Measurements from ENCODE around the gene PTCD1. TPM values are rescaled to one million over a fixed set of nuclear protein-coding genes. Genes with fewer than 3 reads are reported as not detected.
A peak's percentile ranks its signal among the peaks of the same experiment; 100 is the strongest.
"Not testable (repeated sequence)": the region's sequence is repeated elsewhere in the genome, so short reads cannot be mapped to it uniquely, and the experiment has no call there.

Gene PTCD1
- total RNA-seq, 1 donor from 2014 or later = 2.6 TPM

DNA sequence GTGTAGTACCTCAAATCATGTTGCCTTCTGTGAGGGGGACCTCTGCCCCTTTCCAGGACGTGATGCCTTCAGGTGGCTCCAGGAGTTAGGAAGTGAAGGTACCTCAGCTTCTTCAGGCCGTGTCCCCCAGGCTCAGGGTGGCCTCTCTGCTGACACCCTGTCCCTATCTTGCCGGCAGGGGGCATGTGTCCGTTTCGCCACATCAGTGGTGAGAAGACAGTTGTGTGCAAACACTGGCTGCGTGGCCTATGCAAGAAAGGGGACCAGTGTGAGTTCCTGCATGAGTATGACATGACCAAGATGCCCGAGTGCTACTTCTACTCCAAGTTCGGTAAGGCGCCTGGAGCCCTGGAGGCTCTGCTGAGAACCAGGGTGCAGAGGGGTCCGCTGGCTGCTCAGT is 9.3 kb upstream of the PTCD1 start:
- TF ChIP-seq, protein P1, sequence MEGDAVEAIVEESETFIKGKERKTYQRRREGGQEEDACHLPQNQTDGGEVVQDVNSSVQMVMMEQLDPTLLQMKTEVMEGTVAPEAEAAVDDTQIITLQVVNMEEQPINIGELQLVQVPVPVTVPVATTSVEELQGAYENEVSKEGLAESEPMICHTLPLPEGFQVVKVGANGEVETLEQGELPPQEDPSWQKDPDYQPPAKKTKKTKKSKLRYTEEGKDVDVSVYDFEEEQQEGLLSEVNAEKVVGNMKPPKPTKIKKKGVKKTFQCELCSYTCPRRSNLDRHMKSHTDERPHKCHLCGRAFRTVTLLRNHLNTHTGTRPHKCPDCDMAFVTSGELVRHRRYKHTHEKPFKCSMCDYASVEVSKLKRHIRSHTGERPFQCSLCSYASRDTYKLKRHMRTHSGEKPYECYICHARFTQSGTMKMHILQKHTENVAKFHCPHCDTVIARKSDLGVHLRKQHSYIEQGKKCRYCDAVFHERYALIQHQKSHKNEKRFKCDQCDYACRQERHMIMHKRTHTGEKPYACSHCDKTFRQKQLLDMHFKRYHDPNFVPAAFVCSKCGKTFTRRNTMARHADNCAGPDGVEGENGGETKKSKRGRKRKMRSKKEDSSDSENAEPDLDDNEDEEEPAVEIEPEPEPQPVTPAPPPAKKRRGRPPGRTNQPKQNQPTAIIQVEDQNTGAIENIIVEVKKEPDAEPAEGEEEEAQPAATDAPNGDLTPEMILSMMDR (IDR thresholded peaks at IDR 0.05) = no peak
- H3K27ac ChIP-seq = no peak overlapping the region
- H3K36me3 ChIP-seq = peaks cover 61 to 76% of the 10 kb centered on the region in 2 donors
- H3K27me3 ChIP-seq = no peaks in the 10 kb centered on the region
- DNase-seq (ENCODE audit: low spot score in 2 of 2) = no peak
- no peak overlapping the region for H3K4me3 ChIP-seq
- H3K9me3 ChIP-seq = no peaks in the 10 kb centered on the region
- H3K4me1 ChIP-seq = no peaks in the 10 kb centered on the region
- intact Hi-C loops (cut with DNase I) = no loop called here

DNA sequence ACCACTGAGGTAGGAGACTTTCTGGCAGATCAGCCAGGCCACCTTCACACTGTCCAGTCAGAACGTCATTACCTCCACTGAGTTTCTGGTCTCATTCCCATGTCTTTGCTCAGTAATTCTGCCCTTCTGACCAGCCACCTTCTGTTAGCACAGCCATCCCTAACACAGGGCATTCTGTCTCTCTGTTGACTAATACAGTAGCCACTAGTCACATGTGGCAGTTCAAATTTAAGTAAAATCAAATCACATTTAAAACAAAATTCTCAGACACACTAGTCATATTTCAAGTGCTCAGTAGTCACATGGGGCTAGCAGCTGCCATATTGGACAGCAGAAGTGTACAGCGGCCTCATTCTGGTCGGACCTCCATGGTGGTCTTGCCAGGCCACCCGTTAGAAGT is 7.5 kb upstream of the PTCD1 start:
- Histone ChIP-seq H3K27me3 (no peaks in the 10 kb centered on the region), H3K4me1 (peaks cover 0 to 9% of the 10 kb centered on the region in 2 donors), H3K4me3 (no peak overlapping the region), H3K27ac (no peak overlapping the region), H3K9me3 (no peaks in the 10 kb centered on the region), H3K36me3 (peaks cover 55 to 63% of the 10 kb centered on the region in 2 donors)
- TF ChIP-seq, protein P1 (IDR thresholded peaks at IDR 0.05) = no peak
- no peak for DNase-seq (ENCODE audit: low spot score in 2 of 2)
- intact Hi-C loops (cut with DNase I) = no loop called here

DNA sequence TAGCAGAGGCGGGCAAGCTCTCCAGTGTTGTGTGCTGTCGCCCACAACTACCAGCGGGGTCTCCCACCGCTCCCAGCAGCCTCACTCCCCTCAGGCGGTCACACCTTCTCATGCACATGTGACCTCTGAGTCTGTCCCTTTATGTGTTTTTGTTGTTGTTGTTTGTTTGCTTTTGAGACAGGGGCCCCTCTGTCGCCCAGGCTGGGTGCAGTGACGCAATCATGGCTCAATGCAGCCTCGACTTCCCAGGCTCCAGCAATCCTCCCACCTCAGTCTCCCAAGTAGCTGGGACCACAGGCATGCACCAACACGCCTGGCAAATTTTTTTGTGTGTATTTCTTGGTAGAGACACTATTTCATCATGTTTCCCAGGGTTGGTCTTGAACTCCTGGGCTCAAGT is 1.6 kb upstream of the PTCD1 start:
- no peak for DNase-seq (ENCODE audit: low spot score in 2 of 2)
- TF ChIP-seq, protein P1 (IDR thresholded peaks at IDR 0.05) = no peak
- Histone ChIP-seq H3K9me3 (no peaks in the 10 kb centered on the region), H3K27ac (peak overlapping the region in 1 of 2 donors; percentile 85), H3K36me3 (peaks cover 5 to 12% of the 10 kb centered on the region in 2 donors), H3K27me3 (no peaks in the 10 kb centered on the region), H3K4me3 (peak overlapping the region; percentile 80 to 91), H3K4me1 (peaks cover 5 to 22% of the 10 kb centered on the region in 2 donors)
- intact Hi-C loops (cut with DNase I) = no loop called here

DNA sequence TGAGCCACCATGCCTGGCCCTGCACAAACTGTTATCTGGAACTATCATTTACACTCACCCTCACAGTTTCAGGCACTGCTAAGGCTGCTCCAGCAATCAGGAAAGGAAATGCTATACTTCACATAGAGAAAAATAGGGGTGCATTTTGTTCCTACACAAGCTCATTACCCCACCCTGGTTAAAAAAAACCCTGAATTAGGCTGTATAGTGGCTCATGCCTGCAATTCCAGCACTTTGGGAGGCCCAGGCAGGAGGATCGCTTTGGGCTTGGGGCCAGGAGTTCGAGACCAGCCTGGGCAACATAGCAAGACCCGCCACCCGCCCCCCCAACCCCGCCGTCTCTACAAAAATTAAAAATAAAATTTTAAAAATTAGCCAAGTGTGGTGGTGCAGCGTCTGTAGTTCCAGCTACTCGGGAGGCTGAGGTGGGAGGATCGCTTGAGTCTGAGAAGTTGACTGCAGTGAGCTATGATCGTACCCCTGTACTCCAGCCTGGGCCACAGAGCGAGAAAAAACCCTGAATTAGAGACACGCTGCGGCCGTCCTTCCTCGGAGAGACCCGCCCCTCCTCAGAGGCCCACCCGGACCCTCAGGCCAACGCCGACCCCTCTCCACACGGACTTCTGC is 539 bp downstream of the PTCD1 start:
- peak overlapping the region; percentile 80 to 91 for H3K4me3 ChIP-seq
- peaks cover 5 to 22% of the 10 kb centered on the region in 2 donors for H3K4me1 ChIP-seq
- H3K36me3 ChIP-seq = peaks cover 8 to 17% of the 10 kb centered on the region in 2 donors
- H3K9me3 ChIP-seq = no peaks in the 10 kb centered on the region
- DNase-seq (ENCODE audit: low spot score in 2 of 2) = no peak
- peak overlapping the region; percentile 85 to 87 for H3K27ac ChIP-seq
- TF ChIP-seq, protein P1 (IDR thresholded peaks at IDR 0.05) = no peak
- H3K27me3 ChIP-seq = no peaks in the 10 kb centered on the region
- intact Hi-C loops (cut with DNase I) = loop anchor here (2.0 kb wide), 2 partner anchors 29 kb away; partner anchors contain the start of genes ATP5MF, BUD31 and PDAP1

DNA sequence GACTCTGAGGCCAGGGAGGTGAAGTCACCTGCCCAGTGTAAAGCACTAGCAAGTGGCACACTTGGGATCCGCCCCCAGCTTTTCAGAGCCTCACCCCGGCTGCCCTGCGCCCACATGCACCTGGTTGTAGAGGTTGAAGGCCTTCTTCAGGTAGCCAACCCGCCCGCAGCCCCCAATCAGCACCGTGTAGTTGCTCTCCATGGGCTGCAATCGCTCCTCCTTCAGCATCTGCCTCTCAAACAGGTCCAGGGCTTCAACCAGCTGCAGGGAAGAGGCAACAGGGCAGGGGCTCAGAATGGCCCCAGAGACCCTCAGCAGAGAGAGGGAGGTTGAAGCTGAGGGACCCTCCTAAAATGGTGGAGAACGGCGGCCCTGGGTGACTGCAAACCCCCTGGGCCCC is 5.4 kb downstream of the PTCD1 start:
- no peak overlapping the region for H3K4me3 ChIP-seq
- H3K4me1 ChIP-seq = peaks cover 0 to 4% of the 10 kb centered on the region in 2 donors
- H3K27me3 ChIP-seq = no peaks in the 10 kb centered on the region
- no peak for DNase-seq (ENCODE audit: low spot score in 2 of 2)
- intact Hi-C loops (cut with DNase I) = no loop called here
- TF ChIP-seq, protein P1 (IDR thresholded peaks at IDR 0.05) = no peak
- H3K27ac ChIP-seq = no peak overlapping the region
- H3K36me3 ChIP-seq = peaks cover 27 to 61% of the 10 kb centered on the region in 2 donors
- H3K9me3 ChIP-seq = no peaks in the 10 kb centered on the region

DNA sequence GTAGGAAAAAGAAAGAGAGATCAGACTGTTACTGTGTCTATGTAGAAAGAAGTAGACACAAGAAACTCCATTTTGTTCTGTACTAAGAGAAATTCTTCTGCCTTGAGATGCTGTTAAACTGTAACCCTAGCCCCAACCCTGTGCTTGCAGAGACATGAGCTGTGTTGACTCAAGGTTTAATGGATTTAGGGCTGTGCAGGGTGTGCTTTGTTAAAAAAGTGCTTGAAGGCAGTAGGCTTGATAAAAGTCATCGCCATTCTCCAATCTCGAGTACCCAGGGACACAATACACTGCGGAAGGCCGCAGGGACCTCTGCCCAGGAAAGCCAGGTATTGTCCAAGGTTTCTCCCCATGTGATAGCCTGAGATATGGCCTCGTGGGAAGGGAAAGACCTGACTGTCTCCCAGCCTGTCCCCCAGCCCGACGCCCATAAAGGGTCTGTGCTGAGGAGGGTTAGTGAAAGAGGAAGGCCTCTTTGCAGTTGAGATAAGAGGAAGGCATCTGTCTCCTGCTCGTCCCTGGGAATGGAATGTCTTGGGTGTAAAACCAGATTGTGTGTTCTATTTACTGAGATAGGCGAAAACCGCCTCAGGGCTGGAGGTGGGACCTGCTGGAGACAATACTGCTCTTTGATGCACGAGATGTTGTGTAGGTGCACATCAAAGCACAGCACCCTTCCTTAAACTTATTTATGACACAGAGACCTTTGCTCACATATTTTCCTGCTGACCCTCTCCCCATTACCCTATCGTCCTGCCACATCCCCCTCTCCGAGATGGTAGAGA is 6.7 kb downstream of the PTCD1 start:
- H3K9me3 ChIP-seq; H3K27ac ChIP-seq; H3K4me1 ChIP-seq; DNase-seq (ENCODE audit: low spot score in 2 of 2); intact Hi-C loops (cut with DNase I); H3K27me3 ChIP-seq; H3K4me3 ChIP-seq: not testable (repeated sequence)
- H3K36me3 ChIP-seq = peaks cover 27 to 61% of the 10 kb centered on the region in 2 donors

Data from ascending aorta (tissue), 2 donors.